GM12878 (cell line): Measurements from ENCODE around the gene DDX10. TPM values are rescaled to one million over a fixed set of nuclear protein-coding genes. Genes with fewer than 3 reads are reported as not detected.
"Not testable (repeated sequence)": the region's sequence is repeated elsewhere in the genome, so short reads cannot be mapped to it uniquely, and the experiment has no call there.

ENCODE experiments used
- ATAC-seq: fragments of 200-7000 bp; cut with Tn5 transposase; 3 replicates; pipeline ENCODE4 v1.9.1; 2020; ENCODE audit warnings: mild to moderate bottlenecking, moderate library complexity
- BruUV-seq: library from RNA; stranded (reverse); fragments of 400-500 nt; replicated peaks from 2 replicates; lab custom pipeline; 2021; lab: Mats Ljungman, UMichigan
- CTCF ChIA-PET: fragments of 300-600 bp; sonication (Branson Sonifier 250); formaldehyde crosslinking; extraction: SDS; loops from one replicate; lab custom pipeline; 2021; ENCODE audit warnings: inconsistent platforms; lab: Yijun Ruan, JAX
- POLR2A ChIA-PET: fragments of 350-600 bp; formaldehyde crosslinking; extraction: SDS; loops from one replicate; lab custom pipeline; 2021; ENCODE audit warnings: inconsistent platforms; lab: Charles Lee
- RAD21 ChIA-PET: fragments of 300-600 bp; sonication (Branson Sonifier 250); formaldehyde crosslinking; loops from one replicate; lab custom pipeline; 2023; ENCODE audit warnings: antibody characterized with exemption; ENCODE audit not compliant: unreplicated experiment; lab: Charles Lee
- SMC1A ChIA-PET: fragments of 300-600 bp; sonication (Branson Sonifier 250); formaldehyde crosslinking; loops from one replicate; lab custom pipeline; 2023; ENCODE audit not compliant: unreplicated experiment, uncharacterized antibody; lab: Charles Lee
- DNase-seq: peaks from one replicate; pipeline ENCODE4 v3.0.0-alpha.2; 2011; ENCODE audit warnings: low read depth, low spot score
- FAIRE-seq: peaks from 3 replicates; lab custom pipeline; 2011; peaks lifted over from hg19 to GRCh38; lab: Jason Lieb, UNC
- H2AFZ ChIP-seq: 2 replicates; pipeline ENCODE4 v1.6.0; 2011; ENCODE audit warnings: low read depth, low read length, control low read depth; ENCODE audit not compliant: control insufficient read depth
- H3K27ac ChIP-seq: 2 replicates; pipeline ENCODE4 v1.5.1; 2011; ENCODE audit warnings: control low read depth; ENCODE audit not compliant: control insufficient read depth, insufficient read depth
- H3K27me3 ChIP-seq, 2 experiments: replicated peaks in 1 of 2; 2 replicates each; pipeline versions ENCODE4 v1.6.0 to v1.6.1; 2011; ENCODE audit warnings: low read length in 1 of 2; ENCODE audit not compliant: control insufficient read depth in 2 of 2, insufficient read depth in 2 of 2
- H3K36me3 ChIP-seq, 2 experiments: 2 replicates each; pipeline ENCODE4 v1.5.1; 2011; ENCODE audit warnings: low read length in 1 of 2; ENCODE audit not compliant: control insufficient read depth in 2 of 2, insufficient read depth in 2 of 2
- H3K4me1 ChIP-seq: 2 replicates; pipeline ENCODE4 v1.6.1; 2011; ENCODE audit warnings: mild to moderate bottlenecking, low read length, moderate library complexity, mixed read lengths; ENCODE audit not compliant: control insufficient read depth, insufficient read depth
- H3K4me2 ChIP-seq: 2 replicates; pipeline ENCODE4 v1.6.0; 2011; ENCODE audit warnings: control low read depth; ENCODE audit not compliant: control insufficient read depth, insufficient read depth
- H3K4me3 ChIP-seq: fragments of 200-600 bp; sonication (generic); 2 replicates; pipeline ENCODE4 v1.5.1; 2016
- H3K79me2 ChIP-seq: 2 replicates; pipeline ENCODE4 v1.6.0; 2011; ENCODE audit warnings: low read length; ENCODE audit not compliant: control insufficient read depth, insufficient read depth
- H3K9ac ChIP-seq: 2 replicates; pipeline ENCODE4 v1.8.0; 2011; ENCODE audit warnings: low read length, control low read depth, mixed read lengths; ENCODE audit not compliant: control insufficient read depth, insufficient read depth
- H3K9me3 ChIP-seq: replicated peaks from 3 replicates; pipeline ENCODE4 v1.5.1; 2011; ENCODE audit warnings: mild to moderate bottlenecking, low read length; ENCODE audit not compliant: control insufficient read depth, insufficient read depth
- H4K20me1 ChIP-seq: 2 replicates; pipeline ENCODE4 v1.6.0; 2011; ENCODE audit not compliant: control insufficient read depth, insufficient read depth
- BCLAF1 ChIP-seq: fragments of 450-650 bp; IDR thresholded peaks from 2 replicates; pipeline ENCODE4 v1.6.1; 2017; ENCODE audit warnings: antibody characterized with exemption, mild to moderate bottlenecking, moderate library complexity
- CREM ChIP-seq: IDR thresholded peaks from 2 replicates; pipeline ENCODE4 v1.6.1; 2014; ENCODE audit warnings: antibody characterized with exemption, low read depth
- NRF1 ChIP-seq: conservative IDR thresholded peaks from 2 replicates; pipeline ENCODE4 v1.6.1; 2011; ENCODE audit warnings: mild to moderate bottlenecking, low read depth, low read length, improper control_type of control experiment
- PAX8 ChIP-seq: fragments of 450-650 bp; IDR thresholded peaks from 2 replicates; pipeline ENCODE4 v1.6.1; 2017; ENCODE audit warnings: mild to moderate bottlenecking, moderate library complexity
- POU2F2 ChIP-seq: IDR thresholded peaks from 3 replicates; pipeline ENCODE4 v1.6.1; 2011; ENCODE audit warnings: low read depth, mild to moderate bottlenecking, low read length, borderline replicate concordance
- PRDM15 ChIP-seq: fragments of 450-650 bp; formaldehyde crosslinking; IDR thresholded peaks from 2 replicates; pipeline ENCODE4 v1.4.0; 2020; ENCODE audit warnings: mild to moderate bottlenecking, moderate library complexity
- RELB ChIP-seq: fragments of 450-650 bp; IDR thresholded peaks from 2 replicates; pipeline ENCODE4 v1.6.1; 2017; ENCODE audit warnings: low read depth, mild to moderate bottlenecking, moderate library complexity
- ZNF592 ChIP-seq: fragments of 450-650 bp; IDR thresholded peaks from 2 replicates; pipeline ENCODE4 v1.6.1; 2017; ENCODE audit warnings: mild to moderate bottlenecking, moderate library complexity
- WGBS: methylation state at CpG from one replicate; pipeline ENCODE4 v1.1.6; 2016; ENCODE audit warnings: low lambda C conversion rate; ENCODE audit not compliant: insufficient replicate concordance, insufficient coverage; ENCODE audit errors: missing lambda C conversion rate; 5-methylcytosine and 5-hydroxymethylcytosine counted together
- in situ Hi-C: fragments of 300-500 bp; cut with MboI; formaldehyde crosslinking; loops from 9 replicates; pipeline ENCODE4 v1.14.3; 2018; ENCODE audit warnings: mixed read lengths
- intact Hi-C: fragments of 100-400 bp; cut with micrococcal nuclease; formaldehyde crosslinking; loops from one replicate; pipeline ENCODE4 v1.14.2; 2022; ENCODE audit not compliant: unreplicated experiment
- polyA plus RNA-seq, 11 experiments: library from polyadenylated mRNA; depleted of rRNA in 4 of 11; unstranded in 6 of 11; stranded (reverse) in 5 of 11; fragments of >200 nt; fragmentation: Nextera tagmentation in 4 of 11; fragmentation: Illumina TruSeq in 1 of 11; extraction: Ambion mirVana in 4 of 11; extraction: Trizol in 1 of 11; gene quantifications; 1 replicate in 1 of 11; 2 replicates in 10 of 11; pipeline versions ENCODE4 v1.2.1 to v1.2.3, GENCODE V29; 2011 to 2016; ENCODE audit warnings: inconsistent platforms in 2 of 11, missing spikeins in 2 of 11, low read depth in 1 of 11
- total RNA-seq, 4 experiments: library from RNA; depleted of rRNA in 3 of 4; stranded (reverse); fragments of >200 nt in 3 of 4; fragmentation: Illumina TruSeq in 1 of 4; extraction: Trizol in 1 of 4; gene quantifications; 2 replicates each; pipeline versions ENCODE4 v1.2.1 to v1.2.3, GENCODE V29; 2013 to 2021

DDX10 gene
- total and polyA plus RNA-seq, 10 of the 15 experiments (the other 5 are each of a cell fraction or from before 2014, with no cell fraction given): 20.9 to 51.5 (median 31.9) TPM

GRCh38 chr11:108775324-108775723, 110.5 kb downstream of the DDX10 start (continued):
- TF ChIP-seq PAX8 (no peak), ZNF592 (no peak), RELB (no peak), POU2F2 (no peak), BCLAF1 (no peak), NRF1 (no peak), CREM (no peak), PRDM15 (no peak)
- TF ChIP-seq, all 136 proteins: peak for 0

- H4K20me1 ChIP-seq, RAD21 ChIA-PET, H3K4me3 ChIP-seq, ATAC-seq, H3K27me3 ChIP-seq, POLR2A ChIA-PET, intact Hi-C loops, FAIRE-seq, H3K4me1 ChIP-seq, H2AFZ ChIP-seq, H3K27ac ChIP-seq, H3K79me2 ChIP-seq, CTCF ChIA-PET, H3K9me3 ChIP-seq, BruUV-seq, H3K36me3 ChIP-seq, H3K4me2 ChIP-seq, DNase-seq, in situ Hi-C loops, H3K9ac ChIP-seq: not testable (repeated sequence)
- 85% methylated on average over 4 of the region's 4 CpGs for WGBS
- SMC1A ChIA-PET: interaction anchor here (1.4 kb wide), 1 partner anchor 9 kb away, joined by 5 read pairs; no protein-coding TSS in a partner anchor
Observed at GRCh38 chr11:108779147-108779546, 114.3 kb downstream of the DDX10 start.
